ENCODE measurements around the gene TUBGCP6.

- TF ChIP-seq CTCF (IDR thresholded peaks at IDR 0.05; ENCODE audit: insufficient read depth, low read depth, low read length) (no peak), EZH2 (IDR thresholded peaks at IDR 0.05; ENCODE audit: insufficient read depth, low read length) (no peak)
Measured at GRCh38 chr22:50167689-50168489, 76.9 kb downstream of the TUBGCP6 start.
